GM18867 (cell line): ENCODE data around the gene USP20.

Source experiments
- ATAC-seq: cut with Tn5 transposase; IDR thresholded peaks from one replicate; pipeline ENCODE4 v1.9.1; 2021; ENCODE audit warnings: mild to moderate bottlenecking, moderate library complexity; ENCODE audit not compliant: unreplicated experiment

The USP20 gene

GRCh38 chr9:129851821-129852220 is 16.6 kb downstream of the USP20 start:
- ATAC-seq = no peak

- no peak for ATAC-seq
Measured at GRCh38 chr9:129852579-129852978, 17.3 kb downstream of the USP20 start.

GRCh38 chr9:129853614-129854013 is 18.4 kb downstream of the USP20 start:
- no peak for ATAC-seq

GRCh38 chr9:129854588-129855110 is 19.4 kb downstream of the USP20 start:
- ATAC-seq = no peak

- ATAC-seq = no peak
Measured at GRCh38 chr9:129857207-129857606, 21.9 kb downstream of the USP20 start.

GRCh38 chr9:129858167-129858962 is 23.1 kb downstream of the USP20 start:
- ATAC-seq = no peak

- no peak for ATAC-seq
Measured at GRCh38 chr9:129860653-129861446, 25.6 kb downstream of the USP20 start.

GRCh38 chr9:129861447-129861827 is 26.2 kb downstream of the USP20 start:
- ATAC-seq = no peak

GRCh38 chr9:129863059-129863690 is 27.9 kb downstream of the USP20 start:
- ATAC-seq = no peak

GRCh38 chr9:129864991-129865647 is 29.9 kb downstream of the USP20 start:
- ATAC-seq = no peak

- ATAC-seq = no peak
Measured at GRCh38 chr9:129865668-129866320, 30.5 kb downstream of the USP20 start.

GRCh38 chr9:129866394-129867135 is 31.3 kb downstream of the USP20 start:
- ATAC-seq = no peak

- ATAC-seq = no peak
Measured at GRCh38 chr9:129867136-129868022, 32.1 kb downstream of the USP20 start.

GRCh38 chr9:129868023-129868871 is 33.0 kb downstream of the USP20 start:
- ATAC-seq = no peak

GRCh38 chr9:129868872-129869486 is 33.7 kb downstream of the USP20 start:
- ATAC-seq = no peak

GRCh38 chr9:129869585-129870501 is 34.6 kb downstream of the USP20 start:
- no peak for ATAC-seq
